ENCODE results near the gene LAMB4.

LAMB4 gene

DNA sequence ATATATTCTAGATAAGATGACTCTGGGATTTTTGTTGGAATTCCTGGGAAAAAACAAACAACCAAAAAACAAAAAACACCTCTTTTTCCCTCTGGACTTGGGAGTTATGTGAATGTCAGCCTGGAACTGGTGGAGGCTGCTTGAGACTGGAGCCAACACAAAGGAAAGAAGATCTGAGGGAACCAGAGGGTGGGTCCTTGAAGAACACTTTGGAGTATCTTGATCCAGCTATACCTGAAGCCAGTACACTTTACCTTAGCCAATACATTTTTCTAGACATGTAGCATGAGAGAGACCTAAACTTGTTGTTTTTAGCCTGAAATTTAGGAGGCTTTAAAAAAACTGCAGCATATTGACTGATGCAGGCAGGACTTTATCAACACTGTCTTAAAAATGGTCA, 121.3 kb downstream of the LAMB4 start:
- no peak for DNase-seq

- no peak for DNase-seq
These were observed 121.9 kb downstream of the LAMB4 start for GRCh38 chr7:108008240-108008639.

- no peak for DNase-seq
These were observed 122.4 kb downstream of the LAMB4 start for GRCh38 chr7:108007762-108008161.

DNA sequence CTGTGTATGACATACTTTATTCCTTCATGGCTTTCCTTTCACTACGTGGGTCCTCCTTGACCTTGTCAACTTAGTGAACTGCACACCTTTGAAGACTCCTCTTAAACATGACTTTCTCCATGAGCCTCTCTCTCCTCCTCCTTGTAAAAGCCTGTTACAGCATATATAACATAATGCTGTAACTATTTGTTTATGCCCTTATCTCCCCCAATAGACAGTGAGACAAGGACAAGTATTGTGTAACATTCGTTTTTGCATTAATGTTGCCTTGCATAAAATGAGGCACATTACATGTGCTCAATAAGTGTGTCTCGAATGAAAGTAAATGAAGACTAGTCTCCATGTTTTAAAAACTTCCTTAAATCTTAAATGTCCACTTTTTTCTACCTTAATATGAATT, 122.9 kb downstream of the LAMB4 start:
- DNase-seq, result no peak

GRCh38 chr7:108004220-108005142, 125.7 kb downstream of the LAMB4 start:
- no peak for DNase-seq

DNA sequence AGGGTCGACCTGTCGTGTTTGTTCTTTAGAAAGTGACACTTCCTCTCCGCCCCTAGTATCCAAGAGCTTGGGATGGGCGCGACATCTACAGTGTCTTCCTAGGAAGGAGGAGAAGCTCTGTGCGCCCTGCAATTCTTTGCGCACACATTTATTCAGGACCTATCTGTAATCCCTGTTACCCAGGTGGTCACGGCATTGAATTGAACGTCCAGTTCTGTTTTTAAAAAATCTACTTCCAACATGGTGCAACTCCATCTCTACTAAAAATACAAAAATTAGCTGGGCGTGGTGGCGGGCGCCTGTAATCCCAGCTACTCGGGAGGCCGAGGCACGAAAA, 126.6 kb downstream of the LAMB4 start:
- DNase-seq, result no peak

DNA sequence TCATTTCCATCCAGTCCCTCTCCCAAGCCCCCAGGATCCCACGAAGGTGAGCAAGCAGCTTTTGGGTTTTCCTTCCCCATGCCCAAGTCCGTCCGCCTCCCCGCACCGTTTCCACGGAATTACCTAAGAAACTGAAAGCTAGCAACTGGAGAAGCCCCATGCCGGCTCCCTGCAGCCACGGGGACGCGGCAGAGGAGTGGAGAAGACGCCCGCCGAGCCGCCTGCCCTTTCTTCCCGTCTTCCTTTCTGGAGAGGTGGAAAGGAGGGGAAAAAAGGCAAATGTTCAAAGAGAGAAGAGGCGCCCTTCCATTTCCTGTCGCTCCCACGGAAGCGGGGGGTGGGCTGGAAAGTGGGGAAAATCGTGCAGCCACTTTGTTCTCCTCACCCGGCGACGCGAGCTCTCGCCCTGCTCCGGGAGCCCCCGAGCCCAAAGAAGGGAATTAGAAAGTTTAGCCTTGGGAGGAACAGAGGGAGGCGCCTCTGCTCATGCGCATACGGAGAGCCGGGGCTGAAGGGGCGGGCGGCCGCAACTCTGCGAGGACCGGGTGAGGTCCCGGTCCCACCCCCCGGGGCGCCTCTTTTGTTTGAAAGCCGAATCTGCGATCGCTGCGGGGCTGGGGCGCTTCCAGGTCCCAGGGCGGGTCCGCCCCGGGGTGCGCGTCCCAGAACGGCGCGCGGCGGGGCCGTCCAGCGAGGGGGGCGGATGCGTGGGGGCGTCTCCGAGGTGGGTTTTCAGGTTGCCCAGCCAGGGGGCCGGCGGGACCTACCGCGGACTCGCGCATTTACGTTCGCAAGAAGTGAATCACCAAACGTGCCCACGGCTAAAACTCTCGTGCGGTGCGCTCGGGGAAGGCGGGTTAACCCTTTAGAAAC, 127.2 kb downstream of the LAMB4 start, which contains the start of gene LAMB1:
LAMB1 (minus strand) TSS at position 436 of the 873 bp plus-strand sequence; CDS start at position 160, 276 bp downstream.
- DNase-seq, result no peak

DNA sequence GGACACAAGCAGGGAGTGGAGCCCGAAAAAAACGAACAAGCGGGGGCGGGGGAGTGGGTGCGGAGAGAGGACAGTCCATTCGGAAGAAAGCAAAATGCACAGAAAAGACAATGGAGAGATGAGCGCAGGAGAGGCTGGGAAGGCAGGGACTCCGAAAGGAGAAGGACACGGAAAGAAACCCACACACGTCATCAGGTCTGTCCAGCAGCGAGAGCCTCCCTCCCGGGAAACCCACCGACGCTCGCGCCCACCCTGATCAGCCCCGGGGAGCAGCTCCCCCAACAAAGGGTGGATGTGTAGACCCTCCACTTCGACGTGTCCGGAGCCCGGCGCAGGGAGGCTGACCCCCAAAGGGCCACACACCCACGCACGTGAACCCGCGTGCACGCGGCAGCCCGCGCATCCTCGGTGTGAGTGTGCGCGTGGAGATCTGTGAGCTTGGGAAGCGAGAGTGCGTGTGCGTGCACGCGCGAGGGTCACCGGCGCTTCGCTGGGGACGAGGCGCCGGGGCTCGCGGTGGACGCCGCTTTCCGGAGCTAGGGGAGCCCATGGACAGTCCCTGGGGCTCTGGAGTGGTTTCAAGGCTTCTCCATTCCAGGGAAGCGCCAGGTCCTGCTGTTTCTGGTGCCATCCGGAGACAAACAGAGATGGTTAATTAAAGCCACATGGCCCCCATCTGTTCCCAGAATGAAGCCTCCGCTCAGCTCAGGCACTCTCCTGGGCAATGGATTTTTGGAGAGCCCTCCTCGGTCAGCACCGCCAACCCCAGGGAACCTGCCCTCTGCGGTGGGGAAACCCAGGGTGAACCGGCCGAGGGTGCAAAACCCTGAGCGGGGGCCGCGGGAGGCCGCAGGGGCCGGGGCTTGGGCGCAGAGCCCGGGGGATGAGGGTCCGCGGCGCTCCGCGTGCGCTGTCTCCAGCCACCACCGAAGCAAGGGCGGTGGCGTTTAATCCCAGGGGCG, 128.1 kb downstream of the LAMB4 start:
- DNase-seq, result no peak

- DNase-seq, result no peak
These were observed 129.0 kb downstream of the LAMB4 start for GRCh38 chr7:108000875-108001763.

- no peak for DNase-seq
These were observed 130.2 kb downstream of the LAMB4 start for GRCh38 chr7:107999779-108000560.

DNA sequence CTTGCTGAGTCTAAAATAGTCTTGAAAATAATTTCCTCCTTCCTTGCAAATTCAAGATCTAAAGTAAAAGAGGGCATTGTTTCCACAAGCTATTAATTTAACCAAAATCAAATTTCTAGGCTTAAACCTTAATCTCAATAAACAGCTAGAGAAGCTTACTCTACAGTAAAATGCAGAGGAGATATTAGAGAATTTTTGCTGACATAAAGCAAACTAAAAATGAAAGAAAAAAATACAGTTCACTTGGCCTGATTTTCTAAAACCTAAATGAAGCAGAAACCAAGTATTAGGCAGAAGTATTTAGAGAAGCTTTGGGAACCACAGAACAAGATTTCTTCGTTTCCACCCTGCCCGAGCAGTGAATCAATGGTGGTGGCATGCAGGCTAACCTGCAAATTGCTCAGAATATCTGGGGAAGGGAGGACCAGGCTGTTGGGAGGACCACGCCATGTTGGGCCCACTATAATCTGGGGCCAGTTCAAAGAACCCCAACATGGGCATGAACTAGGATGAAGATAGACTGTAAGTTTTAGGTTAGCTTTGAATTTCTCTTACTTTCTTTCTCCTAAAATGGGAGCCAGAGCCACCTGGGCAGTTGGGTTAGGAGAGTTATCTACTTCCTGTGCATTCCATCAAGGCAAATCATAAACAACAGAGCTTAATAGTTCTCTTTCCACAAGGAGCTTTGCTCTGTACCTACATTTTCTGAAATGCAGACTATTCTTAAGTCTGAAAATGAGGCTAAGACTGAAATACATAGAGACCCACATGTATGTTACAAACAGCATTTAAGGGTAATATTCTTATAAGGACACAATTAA, 131.3 kb downstream of the LAMB4 start:
- no peak for DNase-seq

DNA sequence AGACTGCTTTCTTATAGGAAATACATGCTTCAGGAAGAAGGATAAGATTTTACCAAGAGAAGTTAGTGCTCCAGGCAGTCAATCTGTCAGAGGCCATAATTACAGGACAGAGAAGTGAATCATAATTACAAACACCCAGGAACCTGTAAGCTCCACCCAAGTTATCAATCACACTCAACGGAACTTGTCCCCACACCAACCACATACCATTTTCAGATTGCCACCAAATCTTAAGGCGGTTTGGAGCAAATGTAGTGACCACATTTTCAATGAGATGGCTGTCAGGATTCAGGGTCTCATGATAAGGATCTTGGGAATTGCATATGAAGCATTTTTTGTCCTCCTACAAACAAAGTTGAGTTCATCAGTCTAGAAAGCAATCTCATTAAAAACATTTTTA, 132.0 kb downstream of the LAMB4 start:
- DNase-seq, result no peak

- DNase-seq, result no peak
These were observed 133.9 kb downstream of the LAMB4 start for GRCh38 chr7:107996072-107996882.

- no peak for DNase-seq
These were observed 134.7 kb downstream of the LAMB4 start for GRCh38 chr7:107995184-107996071.

DNA sequence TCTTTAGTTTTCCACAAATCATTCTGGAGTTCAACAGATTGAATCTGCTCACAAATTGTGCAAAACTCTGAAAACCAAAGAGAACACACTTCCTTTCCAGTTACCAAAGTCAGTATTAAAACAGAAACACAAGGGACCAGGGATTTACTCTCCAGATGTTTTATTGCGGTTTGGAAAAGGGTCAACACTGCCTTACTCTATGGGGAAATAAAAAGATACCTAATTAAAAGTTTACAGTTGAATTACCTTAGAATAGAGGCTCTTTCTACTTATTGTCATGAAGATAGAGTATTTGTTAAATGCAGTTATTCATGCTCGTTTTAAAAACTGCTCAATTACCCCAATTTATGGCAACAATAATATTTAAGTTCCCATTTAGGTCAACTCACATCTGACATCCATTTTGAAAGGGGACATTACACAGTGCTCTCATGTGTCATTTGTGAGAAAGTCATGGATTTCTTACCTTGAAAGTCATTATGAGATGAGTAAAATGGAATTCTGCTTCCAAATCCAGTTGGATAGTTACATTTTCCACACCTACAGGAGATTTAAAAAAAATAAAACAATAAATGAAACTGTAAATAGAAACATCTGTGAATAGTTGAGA, 135.6 kb downstream of the LAMB4 start:
- no peak for DNase-seq

DNA sequence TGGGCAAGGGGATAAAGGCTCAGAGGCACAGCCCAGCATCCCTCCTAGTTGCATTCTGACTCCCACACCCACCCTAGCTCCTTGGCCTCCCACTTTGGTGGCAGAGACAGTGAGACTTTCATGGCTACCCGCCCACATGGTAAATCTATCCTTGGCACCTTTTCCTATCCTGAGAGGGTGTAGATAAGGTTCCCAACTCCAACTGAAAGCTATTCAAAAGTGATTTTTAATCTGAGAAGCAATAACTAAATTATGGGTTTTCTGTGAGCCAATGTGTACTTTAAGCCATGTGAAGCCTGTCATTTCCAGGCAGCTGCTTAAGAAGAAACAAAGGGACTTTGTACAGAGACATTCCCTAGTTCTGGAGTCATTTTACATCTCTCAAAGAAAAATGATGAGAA, 136.3 kb downstream of the LAMB4 start:
- no peak for DNase-seq

- no peak for DNase-seq
These were observed 140.4 kb downstream of the LAMB4 start for GRCh38 chr7:107989618-107990373.

Measured in KG1 (cell line).